HG02840 (cell line): ENCODE measurements around the gene ENOSF1.
"Not testable (repeated sequence)": the region's sequence is repeated elsewhere in the genome, so short reads cannot be mapped to it uniquely, and the experiment has no call there.

Experiments used
- ATAC-seq: cut with Tn5 transposase; IDR thresholded peaks from one replicate; pipeline ENCODE4 v1.9.1; 2021; ENCODE audit warnings: mild to moderate bottlenecking, moderate library complexity, moderate number of reproducible peaks; ENCODE audit not compliant: unreplicated experiment, low FRiP score

The ENOSF1 gene

DNA sequence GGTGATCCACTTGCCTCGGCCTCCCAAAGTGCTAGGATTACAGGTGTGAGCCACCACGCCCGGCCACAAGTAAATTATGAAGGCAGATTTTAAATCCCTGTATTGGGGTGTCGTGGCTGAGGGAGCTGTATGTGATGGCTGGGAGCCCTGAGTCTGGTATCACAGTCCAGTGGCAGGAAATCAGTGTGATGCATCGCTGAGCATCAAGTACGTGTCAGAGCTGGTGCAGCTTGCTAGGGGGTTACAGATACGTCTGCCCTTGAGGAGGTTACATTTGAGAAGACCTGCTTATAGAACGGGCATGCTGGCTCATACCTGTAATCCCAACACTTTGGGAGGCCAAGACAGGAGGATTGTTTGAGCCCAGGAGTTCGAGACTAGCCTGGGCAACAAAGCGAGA, 4.3 kb downstream of the ENOSF1 start:
- ATAC-seq = no peak

GRCh38 chr18:706405-706804, 6.0 kb downstream of the ENOSF1 start:
- no peak for ATAC-seq

DNA sequence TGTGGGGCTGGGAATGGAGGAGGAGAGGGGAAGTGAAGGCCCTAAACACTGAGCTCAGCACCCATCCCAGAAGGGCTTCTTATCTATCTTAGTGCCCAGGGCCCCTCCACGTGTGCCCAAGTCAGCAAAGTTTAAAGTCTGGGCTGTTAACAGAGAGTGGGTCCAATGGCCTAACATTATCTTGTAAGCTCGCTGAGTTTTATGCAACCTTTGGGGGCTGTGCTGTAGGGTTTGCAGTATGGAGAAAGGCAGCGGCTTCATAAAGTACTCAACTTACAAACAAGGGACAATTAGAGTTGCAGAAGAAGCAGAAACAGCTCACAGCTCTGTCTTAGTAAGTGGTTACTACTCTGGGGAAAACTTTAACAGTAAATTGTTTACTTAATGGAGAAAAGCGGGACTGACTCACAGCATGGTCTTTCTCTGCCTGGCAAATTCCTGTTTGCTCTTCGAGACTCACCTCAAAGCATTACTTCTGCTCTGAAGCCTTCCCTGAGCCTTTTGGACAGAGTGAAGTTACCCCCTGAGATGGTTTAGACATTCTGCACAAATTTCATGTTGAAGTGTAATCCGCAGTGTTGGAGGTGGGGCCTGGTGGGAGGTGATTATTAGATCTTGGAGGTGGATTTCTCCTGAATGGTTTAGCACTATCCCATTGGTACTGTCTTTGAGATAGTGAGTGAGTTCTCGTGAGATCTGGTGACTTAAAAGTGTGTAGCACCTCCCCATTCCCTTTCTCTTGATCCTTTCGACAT, 9.0 kb downstream of the ENOSF1 start:
- no peak for ATAC-seq

DNA sequence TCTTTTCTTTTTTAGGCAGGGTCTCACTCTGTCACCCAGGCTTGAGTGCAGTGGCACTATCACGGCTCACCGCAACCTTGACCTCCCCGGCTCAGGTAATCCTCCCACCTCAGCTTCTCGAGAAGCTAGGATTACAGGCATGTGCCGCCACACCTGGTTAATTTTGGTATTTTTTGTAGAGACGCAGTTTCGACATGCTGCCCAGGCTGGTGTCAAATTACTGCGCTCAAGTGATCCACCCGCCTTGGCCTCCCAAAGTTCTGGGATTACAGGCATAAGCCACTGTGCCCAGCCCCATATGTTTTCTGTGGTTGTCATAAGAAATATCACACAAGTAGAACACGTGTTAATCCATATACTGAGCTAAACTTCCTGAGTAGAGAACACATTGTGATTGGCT, 14.6 kb downstream of the ENOSF1 start:
- ATAC-seq = no peak

- no peak for ATAC-seq
Measured at GRCh38 chr18:697012-697411, 15.4 kb downstream of the ENOSF1 start.

GRCh38 chr18:693466-694187, 18.8 kb downstream of the ENOSF1 start:
- no peak for ATAC-seq

DNA sequence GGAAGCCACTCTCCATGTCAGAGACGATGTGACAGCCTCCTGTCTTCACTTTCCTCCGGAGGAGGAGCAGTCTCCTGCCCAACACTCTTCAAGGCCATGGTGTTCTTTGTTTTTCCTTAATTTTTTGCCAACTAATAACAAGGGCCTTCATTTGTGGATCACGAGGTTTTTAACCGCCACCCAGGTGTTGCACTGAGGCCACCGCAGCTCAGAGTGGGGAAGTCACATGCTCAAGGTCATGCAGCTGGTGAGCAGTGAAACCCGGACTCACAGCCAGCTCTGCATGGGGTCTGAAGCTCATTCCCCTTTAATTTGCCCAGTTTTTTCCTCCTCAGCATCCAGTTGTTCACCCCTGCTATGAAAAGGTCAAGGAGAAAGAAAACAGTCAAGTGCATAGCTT, 19.6 kb downstream of the ENOSF1 start:
- ATAC-seq = no peak

DNA sequence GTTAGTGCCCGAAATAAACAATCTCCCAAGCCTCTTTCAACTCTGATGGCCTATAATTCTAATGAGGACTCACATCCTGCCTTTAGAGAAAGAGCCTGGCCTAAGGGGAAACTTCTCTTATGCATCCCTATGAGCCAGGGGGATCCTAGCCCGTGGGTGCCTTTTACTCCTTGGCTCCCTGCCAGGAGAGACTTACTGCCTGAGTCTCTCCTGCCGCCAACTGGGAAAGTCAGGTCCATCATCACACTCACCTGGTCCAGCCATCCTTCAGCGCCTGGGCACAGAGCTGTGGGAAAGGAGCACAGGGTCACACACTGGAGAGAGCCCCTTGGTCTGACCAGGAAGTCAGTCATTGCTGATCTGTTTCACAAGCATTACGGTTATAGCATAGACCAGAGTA, 24.1 kb downstream of the ENOSF1 start:
- no peak for ATAC-seq

DNA sequence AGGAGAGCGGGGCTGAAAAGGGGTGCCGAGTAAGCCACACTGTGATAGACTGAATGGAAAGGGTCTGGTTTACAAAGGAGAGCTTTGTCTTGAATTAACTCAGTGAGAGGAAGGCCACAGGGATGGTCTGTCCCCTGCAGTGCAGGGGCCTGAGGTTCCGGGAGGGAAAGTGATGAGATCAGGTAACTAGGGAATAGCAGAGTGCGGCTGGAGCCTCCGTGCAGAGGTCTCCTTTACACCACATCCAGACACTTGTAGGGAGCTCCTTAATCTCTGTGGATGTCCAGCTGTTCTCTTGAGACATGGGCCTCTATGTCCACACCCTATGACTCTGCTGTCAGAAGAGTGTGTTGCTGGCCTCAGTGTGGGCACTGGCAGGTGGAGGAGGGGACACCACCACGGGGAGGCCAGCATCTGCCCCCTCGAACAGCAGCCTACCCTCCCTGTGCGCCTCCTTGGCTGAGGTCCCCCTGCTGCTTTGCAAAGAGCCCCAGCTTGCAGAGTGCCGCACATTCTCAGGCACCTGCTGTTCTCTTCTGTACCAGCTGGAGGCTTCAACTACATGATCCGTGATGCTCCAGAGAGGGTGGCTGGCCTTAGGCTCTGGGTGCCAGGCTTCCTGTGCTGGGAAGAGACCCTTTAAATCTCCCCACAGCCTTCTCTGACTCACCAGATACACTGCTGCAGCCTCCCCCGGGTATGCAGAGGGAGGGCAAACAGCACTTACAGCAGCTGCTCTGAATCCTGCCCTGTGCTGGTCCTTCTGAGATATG, 25.9 kb downstream of the ENOSF1 start:
- no peak for ATAC-seq

GRCh38 chr18:685438-685837, 27.0 kb downstream of the ENOSF1 start:
- no peak for ATAC-seq

- no peak for ATAC-seq
Measured at GRCh38 chr18:683531-683930, 28.9 kb downstream of the ENOSF1 start.

GRCh38 chr18:682833-683232, 29.6 kb downstream of the ENOSF1 start:
- ATAC-seq = no peak

DNA sequence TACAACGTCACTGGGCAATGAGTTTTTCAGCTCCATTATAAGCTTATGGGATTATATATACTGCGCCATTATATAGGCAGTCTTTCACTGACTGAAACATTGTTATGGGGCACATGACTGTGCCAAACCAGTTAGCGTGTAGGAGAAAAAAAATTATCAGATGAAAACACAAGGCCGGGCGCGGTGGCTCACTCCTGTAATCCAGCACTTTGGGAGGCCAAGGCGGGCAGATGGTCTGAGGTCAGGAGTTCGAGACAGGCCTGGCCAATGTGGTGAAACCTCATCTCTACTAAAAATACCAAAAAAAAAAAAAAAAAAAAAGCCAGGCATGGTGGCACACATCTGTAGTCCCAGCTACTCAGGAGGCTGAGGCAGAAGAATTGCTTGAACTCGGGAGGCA, 30.0 kb downstream of the ENOSF1 start:
- not testable (repeated sequence) for ATAC-seq

GRCh38 chr18:681985-682384, 30.4 kb downstream of the ENOSF1 start:
- no peak for ATAC-seq

DNA sequence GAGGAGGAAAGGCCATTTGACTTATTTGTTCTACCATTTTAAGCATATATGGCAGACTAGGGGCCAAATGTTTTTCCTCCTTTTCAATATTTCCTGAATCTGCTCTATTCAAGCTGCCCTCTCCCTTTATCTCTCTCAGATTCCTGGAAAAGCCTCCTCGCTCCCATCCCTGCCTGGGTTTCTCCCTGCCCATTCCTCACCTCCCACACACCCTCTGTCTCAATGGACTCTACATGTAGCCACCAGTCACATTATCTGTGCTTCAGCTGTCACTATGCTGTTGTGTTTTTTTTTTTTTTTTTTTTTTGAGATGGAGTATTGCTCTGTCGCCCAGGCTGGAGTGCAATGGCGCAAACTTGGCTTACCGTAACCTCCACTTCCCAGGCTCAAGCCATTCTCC, 32.0 kb downstream of the ENOSF1 start:
- no peak for ATAC-seq

DNA sequence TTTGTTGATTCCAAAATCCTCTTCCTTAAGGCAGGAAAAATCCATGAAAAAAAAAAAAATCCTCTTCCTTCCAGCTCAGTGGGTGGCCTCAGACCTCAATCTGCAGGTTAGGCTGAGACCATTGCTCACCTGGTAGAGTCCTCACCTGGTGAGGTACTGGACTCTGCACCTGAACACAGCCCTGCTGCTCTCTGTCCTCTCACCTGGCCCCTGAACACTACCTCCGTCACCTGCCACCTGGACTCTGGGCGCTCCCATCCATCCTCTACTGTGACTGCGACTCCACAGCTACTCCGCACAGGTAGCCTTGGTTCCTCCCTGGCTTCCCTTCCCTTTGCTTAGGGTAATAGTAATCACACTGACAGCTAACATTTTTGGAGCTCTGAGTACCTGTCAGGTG, 32.9 kb downstream of the ENOSF1 start:
- no peak for ATAC-seq

DNA sequence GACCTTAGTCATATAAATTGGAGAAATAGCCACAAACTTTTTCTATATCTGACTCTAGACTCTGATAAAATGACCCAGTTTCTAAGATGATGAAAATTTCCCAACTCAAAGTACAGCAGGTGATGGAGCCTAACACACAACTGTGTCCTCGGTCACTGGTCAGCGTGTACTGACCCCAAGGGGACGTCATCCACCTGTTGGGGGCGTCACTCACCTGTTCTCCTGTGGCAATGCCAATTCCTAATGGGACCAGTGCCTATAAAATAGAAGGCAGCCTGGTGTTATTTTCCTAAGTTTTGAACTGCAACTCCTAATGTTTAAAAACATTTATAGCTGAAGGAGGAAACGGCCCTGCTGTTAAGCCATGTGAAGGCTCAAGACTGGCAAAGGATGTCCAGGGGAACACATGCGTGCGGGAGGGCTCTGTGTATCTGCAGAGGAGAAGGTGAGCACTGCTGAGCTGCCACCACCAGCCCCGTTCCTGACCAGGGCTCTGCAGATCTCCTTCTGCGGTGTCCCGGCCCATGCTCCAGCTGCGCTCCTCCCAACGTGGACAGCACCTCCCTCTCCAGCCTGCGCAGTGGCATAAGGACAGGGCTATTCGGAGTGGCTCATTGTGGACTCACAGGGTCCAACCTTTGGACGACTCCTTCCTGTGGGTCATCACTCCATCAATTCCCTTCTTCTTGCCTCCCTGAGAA, 33.8 kb downstream of the ENOSF1 start:
- ATAC-seq = no peak

- no peak for ATAC-seq
Measured at GRCh38 chr18:677951-678381, 34.5 kb downstream of the ENOSF1 start.

GRCh38 chr18:677145-677544, 35.3 kb downstream of the ENOSF1 start:
- ATAC-seq = no peak

- no peak for ATAC-seq
Measured at GRCh38 chr18:676736-677135, 35.7 kb downstream of the ENOSF1 start.

DNA sequence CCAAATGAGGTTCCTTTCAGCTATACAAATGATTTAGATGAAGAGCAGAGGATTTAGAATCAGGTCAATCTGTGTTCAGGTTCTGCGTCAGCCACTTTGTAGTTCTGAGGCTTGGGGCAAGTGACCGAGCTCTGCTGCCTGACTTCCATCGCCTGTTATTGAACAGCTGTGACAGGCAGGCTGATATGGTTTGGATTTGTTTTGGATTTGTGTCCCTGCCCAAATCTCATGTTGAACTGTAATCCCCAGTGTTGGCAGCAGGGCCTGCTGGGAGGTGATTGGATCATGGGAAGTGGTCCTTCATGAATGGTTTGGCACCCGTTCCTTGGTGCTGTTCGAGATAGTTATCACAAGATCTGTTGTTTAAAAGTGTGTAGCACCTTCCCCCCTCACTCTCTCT, 36.4 kb downstream of the ENOSF1 start:
- no peak for ATAC-seq
